ENCODE data around the gene MSI2.

- no peak for TF ChIP-seq CTCF (conservative IDR thresholded peaks at IDR 0.05; ENCODE audit: low read length)
- no peak for TF ChIP-seq EZH2phosphoT487 (IDR thresholded peaks at IDR 0.05; ENCODE audit: borderline replicate concordance, low read depth, low read length)
These were observed 195.3 kb downstream of the MSI2 start for GRCh38 chr17:57451643-57452042.
